H1 (cell line): Measurements from ENCODE around the gene PEAK1. TPM values are rescaled to one million over a fixed set of nuclear protein-coding genes. Genes with fewer than 3 reads are reported as not detected.

Experiments used
- E2F6 ChIP-seq: IDR thresholded peaks from 2 replicates; pipeline ENCODE4 v1.6.1; 2012; ENCODE audit warnings: inconsistent platforms
- GTF2F1 ChIP-seq: IDR thresholded peaks from 2 replicates; pipeline ENCODE4 v1.6.1; 2012; ENCODE audit warnings: low read depth, low read length, improper control_type of control experiment, borderline replicate concordance
- MAX ChIP-seq: IDR thresholded peaks from 2 replicates; pipeline ENCODE4 v1.6.1; 2012; ENCODE audit warnings: inconsistent platforms
- USF2 ChIP-seq: IDR thresholded peaks from 2 replicates; pipeline ENCODE4 v1.6.1; 2011; ENCODE audit warnings: low read length, improper control_type of control experiment
- polyA plus RNA-seq, 7 experiments: library from polyadenylated mRNA; depleted of rRNA in 3 of 7; stranded (reverse) in 5 of 7; unstranded in 2 of 7; fragments of >200 nt in 5 of 7; fragments of 200-250 nt in 2 of 7; gene quantifications; 1 replicate in 5 of 7; 2 replicates in 1 of 7; 4 replicates in 1 of 7; pipeline versions ENCODE4 v1.2.1 to v1.2.3, GENCODE V29; 2011 to 2013; ENCODE audit warnings: missing spikeins in 2 of 7, mixed read lengths in 2 of 7
- total RNA-seq: library from RNA; stranded (reverse); fragmentation: NEBNext Ultra II Directional; extraction: Animal tissue kit (Norgen Biotek cat#: 25700); gene quantifications from 2 replicates; pipeline ENCODE4 v1.2.1, GENCODE V29; 2021

PEAK1 gene
- total and polyA plus RNA-seq, 2 of the 8 experiments (the other 6 are each of a cell fraction or from before 2014, with no cell fraction given) = 8.8 to 44.8 TPM

- TF ChIP-seq USF2 (no peak), E2F6 (no peak), MAX (no peak), GTF2F1 (no peak)
Measured at GRCh38 chr15:77143616-77144015, 276.3 kb downstream of the PEAK1 start (continued).
